KG1 (cell line): ENCODE measurements around the gene KCNIP1.

Experiments
- DNase-seq: peaks from one replicate; lab custom pipeline; 2025; lab: John Stamatoyannopoulos, UW

The KCNIP1 gene

GRCh38 chr5:170508660-170509347 lies 5.0 kb downstream of the KCNIP1 start:
- DNase-seq = no peak

- DNase-seq = no peak
Measured at GRCh38 chr5:170509348-170509660, 5.5 kb downstream of the KCNIP1 start.

DNA sequence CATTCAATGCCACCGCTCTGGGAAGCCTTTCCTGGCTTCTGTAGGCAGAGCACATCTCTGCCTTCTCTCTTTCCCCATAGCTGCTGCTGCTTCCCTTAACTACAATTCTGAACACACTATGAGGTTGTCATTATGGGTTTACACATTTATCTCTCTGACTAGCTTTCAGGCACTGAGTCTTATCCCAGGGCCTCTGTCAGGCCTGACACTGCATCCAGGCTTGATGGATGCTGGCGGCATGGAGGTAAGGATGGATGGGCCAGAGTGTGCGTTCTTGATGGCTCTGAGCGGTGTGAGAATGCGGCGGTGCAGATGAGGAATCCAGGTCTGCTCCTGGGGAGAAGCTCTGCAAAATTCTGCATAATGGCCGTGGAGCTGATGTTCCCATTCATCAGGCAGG lies 6.3 kb downstream of the KCNIP1 start:
- no peak for DNase-seq

- DNase-seq = no peak
Measured at GRCh38 chr5:170510559-170510958, 6.7 kb downstream of the KCNIP1 start.

GRCh38 chr5:170511551-170512258 lies 7.9 kb downstream of the KCNIP1 start:
- no peak for DNase-seq

DNA sequence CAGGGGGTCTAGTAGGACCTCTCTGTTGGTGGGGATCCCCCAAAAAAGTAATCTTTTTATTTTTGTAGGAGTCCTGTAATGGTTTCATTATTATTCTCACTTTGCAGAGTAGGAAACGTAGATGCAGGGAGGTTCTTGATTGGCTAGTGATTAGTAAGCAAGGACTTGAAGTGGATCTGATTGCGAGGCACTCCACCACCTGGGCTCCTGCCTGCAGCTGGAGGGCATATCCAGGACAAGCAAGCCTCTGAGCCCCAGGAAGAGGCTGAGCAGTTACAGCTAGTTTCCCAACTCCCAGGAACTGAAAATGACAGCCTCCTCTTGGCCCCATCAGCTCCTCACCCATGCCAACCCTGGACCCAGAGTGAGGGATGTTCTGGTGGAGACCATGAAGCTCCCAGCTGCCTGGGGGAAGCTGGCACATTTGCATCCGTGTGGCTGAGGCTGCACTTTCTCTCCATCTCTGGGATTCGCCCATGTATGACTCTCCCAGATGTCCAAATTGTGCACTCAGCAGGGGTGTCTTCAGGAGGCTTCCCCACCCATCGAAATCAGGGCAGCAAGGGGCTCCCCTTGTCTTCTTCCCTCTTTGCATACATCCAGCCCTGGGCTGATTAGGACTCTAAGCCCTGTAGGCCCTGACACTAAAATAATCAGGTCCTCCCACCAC lies 10.2 kb downstream of the KCNIP1 start:
- DNase-seq = no peak

DNA sequence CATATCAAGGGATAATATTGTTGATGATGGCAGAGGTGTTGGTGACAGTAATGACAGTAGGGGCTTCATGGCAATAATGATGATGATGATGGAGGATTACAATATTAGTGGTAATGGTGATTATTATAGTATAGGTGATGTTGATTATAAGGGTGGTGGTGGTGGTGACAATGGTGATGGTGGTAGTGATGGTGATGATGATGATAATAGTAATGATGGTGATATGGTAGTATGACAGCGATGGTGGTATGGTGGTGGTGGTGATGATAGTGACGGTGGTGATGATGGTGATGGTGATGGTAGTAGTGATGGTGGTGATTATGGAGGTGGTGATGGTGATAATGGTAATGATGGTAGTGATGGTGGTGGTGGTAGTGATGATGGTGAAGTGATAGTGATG lies 13.6 kb downstream of the KCNIP1 start:
- no peak for DNase-seq

DNA sequence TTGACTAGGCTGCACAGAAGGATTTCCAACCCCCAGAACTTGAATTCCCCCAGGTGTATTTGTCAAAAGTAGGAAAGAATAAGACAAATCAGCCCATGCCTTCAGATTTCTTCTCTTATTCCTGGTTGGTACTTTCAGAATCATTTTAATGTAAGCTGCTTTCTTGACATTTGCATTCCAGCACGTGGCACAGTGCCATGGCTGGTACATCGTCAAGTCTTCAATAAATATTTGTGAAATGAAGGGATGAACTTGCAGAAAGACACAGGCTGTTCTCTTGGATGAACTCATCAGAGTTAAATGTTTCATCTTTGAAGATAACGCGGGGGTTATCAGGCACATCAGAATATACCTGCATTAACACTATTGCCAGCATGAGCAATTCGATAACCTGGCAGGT lies 14.5 kb downstream of the KCNIP1 start:
- DNase-seq = no peak

DNA sequence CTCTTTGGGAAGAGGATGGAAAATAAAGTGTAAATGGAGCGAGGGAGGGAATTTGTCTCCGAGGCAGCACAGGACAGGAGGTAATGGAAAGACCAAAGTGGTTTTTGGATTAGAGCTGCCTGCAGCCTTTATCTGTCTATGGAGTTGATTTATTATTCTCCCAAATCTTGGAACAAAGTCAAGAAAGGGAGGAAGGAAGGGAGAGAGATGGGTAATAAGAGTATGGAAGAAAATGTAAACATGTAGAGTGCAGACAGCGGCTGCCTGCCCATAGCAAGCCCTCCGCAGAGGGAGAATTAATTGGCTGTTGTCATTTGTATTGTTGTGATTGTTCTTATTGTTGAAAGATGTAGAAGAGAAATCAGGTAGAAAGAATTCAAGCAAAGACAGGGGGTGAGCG lies 15.7 kb downstream of the KCNIP1 start:
- DNase-seq = no peak

DNA sequence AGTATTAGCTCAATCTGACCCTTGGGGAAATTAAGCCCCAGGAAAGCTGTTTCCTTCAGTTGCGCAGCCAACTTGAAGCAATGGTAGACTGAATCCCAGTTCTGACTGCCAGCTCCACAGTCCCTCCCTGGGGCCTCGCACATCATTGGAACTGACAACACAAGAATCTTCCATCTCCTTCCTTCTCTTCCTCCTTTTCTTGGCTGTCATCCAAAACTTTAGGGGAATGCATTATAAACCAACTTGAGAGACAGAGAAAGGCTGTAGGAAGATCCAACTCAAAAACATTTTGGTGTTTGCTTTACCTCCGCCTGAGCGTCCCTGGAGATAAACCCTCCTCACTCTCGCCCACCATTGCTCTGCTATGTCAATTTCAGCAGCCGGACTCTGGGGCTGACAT lies 16.6 kb downstream of the KCNIP1 start:
- no peak for DNase-seq

DNA sequence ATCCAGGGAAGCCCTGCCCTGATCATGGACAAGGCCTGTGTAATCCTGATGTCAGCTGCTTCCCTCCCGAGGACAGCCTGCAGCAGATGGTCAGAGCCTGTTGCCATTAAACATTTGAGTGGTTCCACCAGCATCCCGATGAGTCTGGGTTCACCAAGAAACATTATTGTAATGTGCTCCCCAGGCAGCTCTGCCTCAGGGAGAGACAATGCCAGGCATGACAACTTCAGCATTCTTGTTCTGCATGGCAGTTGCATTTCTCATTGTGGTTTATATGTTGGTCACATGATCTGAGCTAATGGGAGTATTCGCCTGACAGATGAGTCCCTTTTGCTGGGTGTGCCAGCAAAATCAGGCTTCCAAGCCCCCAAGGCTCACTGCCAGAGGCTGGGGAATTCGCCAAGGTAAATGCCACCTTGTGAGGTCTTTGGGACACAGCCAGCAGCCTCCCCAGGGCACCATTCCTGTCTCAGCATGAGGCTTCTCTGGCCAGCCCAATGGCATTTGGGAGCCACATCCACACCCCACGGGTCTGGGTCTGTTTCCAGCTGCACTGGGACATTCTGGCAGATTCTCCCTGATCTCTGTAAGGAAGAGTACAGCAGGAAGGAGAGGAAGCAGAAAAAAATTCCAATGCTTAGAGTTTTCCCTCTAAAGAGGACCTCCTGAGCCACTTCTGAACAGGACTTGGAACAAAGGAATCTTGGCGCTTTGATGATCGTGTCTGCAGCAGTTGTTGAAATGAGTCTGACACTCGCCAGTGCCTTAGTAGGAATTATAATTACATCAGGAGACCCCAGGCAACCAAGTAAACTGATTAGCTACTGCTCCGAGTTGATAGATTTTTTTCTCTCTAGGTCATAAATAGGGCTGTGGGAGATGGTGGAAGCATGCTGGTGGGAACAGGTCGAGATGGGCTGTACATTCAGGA lies 18.7 kb downstream of the KCNIP1 start:
- no peak for DNase-seq

- no peak for DNase-seq
Measured at GRCh38 chr5:170523142-170523551, 19.3 kb downstream of the KCNIP1 start.

- DNase-seq = no peak
Measured at GRCh38 chr5:170523830-170524229, 20.0 kb downstream of the KCNIP1 start.

DNA sequence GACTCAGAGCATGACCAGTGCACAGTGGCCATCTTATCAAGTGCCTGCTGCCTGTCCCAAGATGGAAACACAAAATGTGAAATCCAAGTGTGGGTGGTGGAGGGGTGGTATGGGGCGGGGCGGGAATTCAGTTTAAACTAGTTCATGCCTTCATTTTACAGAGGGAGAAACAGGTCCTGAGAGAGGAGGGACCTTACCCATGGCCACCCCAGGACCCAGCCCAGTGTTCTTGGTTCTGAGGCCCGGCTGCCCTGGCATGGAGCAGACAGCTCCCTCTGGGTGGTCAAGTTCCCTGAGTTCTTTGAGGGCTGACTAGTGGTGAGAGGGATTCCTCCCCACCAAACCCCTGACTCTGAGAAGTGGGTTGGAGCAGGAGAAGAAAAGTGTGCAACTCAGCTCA lies 20.8 kb downstream of the KCNIP1 start:
- DNase-seq = no peak

DNA sequence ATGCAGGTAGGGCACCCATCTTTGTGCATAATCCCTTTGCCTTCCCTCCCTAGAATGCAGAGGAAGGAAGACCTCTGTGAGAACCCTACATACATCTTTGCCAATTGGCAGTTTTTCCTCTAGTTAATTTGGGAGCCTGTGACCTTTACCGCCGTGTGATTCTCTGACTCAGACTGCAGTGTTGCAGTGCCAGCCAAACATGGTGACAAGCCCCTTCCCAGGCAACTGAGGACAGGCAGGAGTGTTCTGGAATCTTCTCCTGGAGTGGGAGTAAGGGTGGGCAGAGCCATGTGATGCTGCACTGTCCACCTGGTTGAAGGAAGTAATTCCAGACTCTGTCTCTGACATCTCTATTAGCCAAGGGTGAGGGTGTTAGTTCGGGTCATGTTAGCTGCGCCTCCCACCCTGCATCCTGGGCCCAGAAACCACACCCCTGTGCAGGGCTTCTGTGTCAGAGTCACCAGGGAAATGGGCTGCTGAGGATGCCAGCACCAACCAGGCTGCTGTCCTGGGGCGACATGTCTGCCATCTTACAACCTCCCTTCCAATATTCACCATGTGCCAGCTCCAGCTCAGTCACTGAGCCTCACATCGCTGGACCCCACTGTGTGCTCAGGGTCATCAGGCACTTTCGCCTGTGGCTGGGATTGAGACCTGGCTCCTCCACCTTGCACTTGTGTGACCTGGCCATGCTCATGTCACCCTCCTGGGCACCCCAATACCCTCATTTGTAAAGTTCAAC lies 21.8 kb downstream of the KCNIP1 start:
- no peak for DNase-seq

- no peak for DNase-seq
Measured at GRCh38 chr5:170527991-170528390, 24.2 kb downstream of the KCNIP1 start.

- no peak for DNase-seq
Measured at GRCh38 chr5:170528976-170529375, 25.2 kb downstream of the KCNIP1 start.

DNA sequence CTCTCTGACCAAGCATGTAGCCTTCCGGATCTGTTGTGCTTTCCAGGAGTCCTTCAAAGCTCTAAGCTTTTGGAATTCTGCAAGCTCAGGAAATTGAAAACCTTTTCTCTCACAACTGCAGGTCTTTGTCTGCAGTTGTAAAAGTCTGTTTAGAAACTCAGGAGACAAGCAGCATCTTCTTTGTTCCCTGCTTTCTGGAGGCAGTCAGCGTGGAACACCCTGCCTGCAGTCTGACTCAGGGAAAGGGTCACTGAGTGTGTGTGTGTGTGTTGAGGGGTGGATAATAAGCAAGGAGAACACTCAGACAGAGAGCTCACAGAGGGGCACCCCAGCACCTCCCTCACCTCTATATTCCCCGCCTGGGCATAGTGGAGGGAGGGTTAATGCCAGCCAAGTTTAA lies 29.1 kb downstream of the KCNIP1 start:
- no peak for DNase-seq

- no peak for DNase-seq
Measured at GRCh38 chr5:170533383-170533782, 29.6 kb downstream of the KCNIP1 start.

GRCh38 chr5:170534177-170534576 lies 30.4 kb downstream of the KCNIP1 start:
- DNase-seq = no peak

DNA sequence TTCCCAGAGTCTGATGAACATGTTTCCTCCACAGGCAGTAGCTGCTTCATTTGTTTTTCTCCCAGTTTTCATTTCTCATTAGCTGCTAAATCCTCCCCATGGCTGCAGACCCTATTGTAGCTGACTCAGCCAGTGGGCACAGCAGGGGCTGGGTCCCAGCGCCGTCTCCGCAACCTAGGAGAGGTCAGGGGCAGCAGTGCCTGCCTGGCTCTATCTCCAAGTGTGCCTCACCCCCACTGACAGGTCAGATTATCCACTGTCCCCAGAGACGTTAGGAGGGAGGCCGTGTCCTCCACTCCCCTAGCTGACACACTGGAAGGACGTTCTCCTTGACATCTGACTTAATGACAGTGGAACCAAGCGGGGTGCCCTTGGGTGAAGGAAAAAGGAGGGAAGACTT lies 31.1 kb downstream of the KCNIP1 start:
- no peak for DNase-seq

DNA sequence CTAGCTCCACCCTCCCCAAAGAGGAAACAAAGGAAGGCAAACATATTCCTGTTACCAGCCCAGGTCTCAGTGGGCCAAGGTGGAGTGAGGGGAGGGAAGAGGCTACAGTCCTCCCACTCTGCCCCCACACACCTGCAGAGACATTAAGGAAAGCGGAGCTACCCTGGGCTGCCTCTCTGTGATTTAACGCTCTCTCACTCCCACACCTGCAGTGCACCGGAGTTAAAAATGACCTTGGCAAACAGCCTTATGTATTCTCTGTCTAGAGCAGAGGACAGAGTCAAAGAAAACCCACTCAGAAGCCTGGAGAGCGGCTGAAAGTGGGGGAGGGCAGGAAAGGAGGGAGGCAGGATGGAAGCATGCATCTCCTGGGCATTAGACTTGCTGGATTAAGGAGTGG lies 32.7 kb downstream of the KCNIP1 start:
- DNase-seq = no peak
